Esophagus squamous epithelium (tissue), 5 donors: ENCODE measurements around the gene AEBP1. TPM values are rescaled to one million over a fixed set of nuclear protein-coding genes. Genes with fewer than 3 reads are reported as not detected.

ENCODE experiments used
- DNase-seq: peaks from one replicate; lab custom pipeline; 2025; lab: John Stamatoyannopoulos, UW
- H3K27ac ChIP-seq, 4 donors: fragments of 200-600 bp; sonication (generic); one replicate each; pipeline ENCODE4 v1.5.1; 2016 to 2019; ENCODE audit warnings: mild to moderate bottlenecking in 1 of 4
- H3K27me3 ChIP-seq, 4 donors: fragments of 200-600 bp; sonication (generic); 1 replicate in 3 of 4; 2 replicates in 1 of 4; pipeline versions ENCODE4 v1.5.1 to v1.6.0; 2017 to 2021; ENCODE audit warnings: antibody characterized with exemption in 1 of 4
- H3K36me3 ChIP-seq, 3 donors: fragments of 200-600 bp; sonication (generic); one replicate each; pipeline ENCODE4 v1.5.1; 2016 to 2019
- H3K4me1 ChIP-seq, 3 donors: fragments of 200-600 bp; sonication (generic); one replicate each; pipeline ENCODE4 v1.5.1; 2017 to 2019
- H3K4me3 ChIP-seq, 4 donors: fragments of 200-600 bp; sonication (generic); 1 replicate in 3 of 4; 2 replicates in 1 of 4; pipeline ENCODE4 v1.5.1; 2016 to 2019; ENCODE audit warnings: mild to moderate bottlenecking in 2 of 4, moderate library complexity in 1 of 4
- H3K9me3 ChIP-seq, 3 donors: fragments of 200-600 bp; sonication (generic); one replicate each; pipeline ENCODE4 v1.5.1; 2016 to 2019
- POLR2A ChIP-seq, 4 donors: fragments of 450-650 bp; IDR thresholded peaks; one replicate each; pipeline ENCODE4 v1.6.1; 2017; ENCODE audit warnings: antibody characterized with exemption in 4 of 4, mild to moderate bottlenecking in 4 of 4, moderate library complexity in 3 of 4
- WGBS, 2 donors: methylation state at CpG; one replicate each; pipeline ENCODE4 v1.1.5; 2018; 5-methylcytosine and 5-hydroxymethylcytosine counted together
- intact Hi-C: fragments of 100-400 bp; cut with DNase I; formaldehyde crosslinking; loops from one replicate; pipeline ENCODE4 v1.15.0; 2022
- total RNA-seq, 4 donors: library from RNA; depleted of rRNA; stranded (reverse); fragments of >200 nt; gene quantifications; one replicate each; pipeline ENCODE4 v1.1.0, GENCODE V29; 2016
- TF ChIP-seq, protein P1 (sequence below), 6 experiments: fragments of 450-650 bp in 4 of 6; fragments of 200-600 bp in 2 of 6; sonication (generic) in 2 of 6; IDR thresholded peaks; one replicate each; pipeline ENCODE4 v1.5.1; 2016 to 2019; ENCODE audit warnings: antibody characterized with exemption in 6 of 6, mild to moderate bottlenecking in 4 of 6, moderate library complexity in 4 of 6
- donor health status: DM: yes; HTN: yes; CAD: no.

Gene AEBP1
- total RNA-seq, 4 donors from 2014 or later: 4.6 to 83.9 (median 25.2) TPM

DNA sequence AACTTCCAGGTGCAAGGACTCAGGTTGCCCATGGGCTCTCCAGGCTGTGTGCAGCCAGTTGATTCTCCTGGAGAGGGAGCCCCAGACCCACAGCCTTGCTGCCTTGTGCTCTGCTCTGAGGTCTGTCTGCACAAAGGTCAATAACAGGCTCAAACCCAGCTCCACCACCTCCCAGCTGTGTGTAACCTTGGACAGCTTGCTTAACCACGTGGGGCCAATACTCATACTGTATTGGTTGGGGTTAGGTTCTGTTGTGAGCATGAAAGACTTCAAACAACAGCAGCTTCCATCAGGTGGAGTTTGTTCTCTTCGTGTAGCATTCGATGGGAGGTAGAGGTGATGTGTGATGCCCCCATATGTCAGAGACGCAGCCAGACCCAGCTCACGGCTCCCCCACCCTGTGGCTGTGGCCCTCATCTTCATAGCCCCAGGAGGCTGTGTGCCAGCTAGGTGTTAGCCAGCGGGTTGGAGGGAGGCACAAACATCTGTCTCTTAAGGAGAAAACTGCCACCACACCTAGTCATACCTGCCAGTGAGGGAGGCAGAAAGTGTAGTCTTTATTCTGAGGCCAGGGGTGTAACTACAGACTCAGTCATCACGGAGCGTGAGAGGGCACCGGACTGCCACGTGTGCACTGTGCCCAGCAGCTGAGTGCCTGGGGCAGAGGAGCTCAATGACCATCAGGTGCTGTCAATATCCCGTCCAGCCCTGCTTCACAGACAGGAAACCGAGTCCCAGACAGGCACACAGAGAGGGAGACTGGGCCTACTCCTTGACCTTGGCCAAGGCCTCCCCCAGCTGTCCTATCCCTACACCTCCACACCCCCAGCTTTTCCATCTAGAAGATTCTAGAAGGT lies 27.3 kb downstream of the AEBP1 start:
- WGBS, 2 donors: 75 to 83% methylated on average over 5 to 12 of the region's 12 CpGs
- no peaks in the 10 kb centered on the region for H3K27me3 ChIP-seq
- DNase-seq: no peak

DNA sequence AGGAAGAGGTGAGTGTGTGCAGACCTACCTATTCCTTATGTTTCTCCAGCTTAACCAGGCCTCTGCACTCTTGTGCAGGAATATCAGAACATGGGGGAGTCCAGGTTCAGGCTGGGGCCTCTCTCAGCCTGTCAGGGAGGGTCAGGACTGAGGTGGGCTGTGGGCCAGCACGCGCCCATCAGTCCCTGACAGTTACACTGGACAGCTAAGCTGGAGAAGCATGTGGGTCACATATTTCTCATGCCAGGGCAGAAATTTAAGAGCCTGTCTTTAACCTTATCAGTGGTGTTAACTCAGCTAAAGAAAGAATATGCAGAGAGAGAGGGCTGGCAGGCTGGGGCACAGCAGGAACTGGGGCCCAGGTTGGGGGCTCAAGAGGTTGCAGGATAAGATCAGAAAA lies 27.9 kb downstream of the AEBP1 start:
- no peaks in the 10 kb centered on the region for H3K36me3 ChIP-seq
- H3K4me1 ChIP-seq: no peaks in the 10 kb centered on the region
- intact Hi-C loops: no loop called here
- H3K9me3 ChIP-seq: no peaks in the 10 kb centered on the region
- DNase-seq: no peak
- H3K27me3 ChIP-seq: no peaks in the 10 kb centered on the region
- no peak overlapping the region for H3K4me3 ChIP-seq
- TF ChIP-seq, protein P1, sequence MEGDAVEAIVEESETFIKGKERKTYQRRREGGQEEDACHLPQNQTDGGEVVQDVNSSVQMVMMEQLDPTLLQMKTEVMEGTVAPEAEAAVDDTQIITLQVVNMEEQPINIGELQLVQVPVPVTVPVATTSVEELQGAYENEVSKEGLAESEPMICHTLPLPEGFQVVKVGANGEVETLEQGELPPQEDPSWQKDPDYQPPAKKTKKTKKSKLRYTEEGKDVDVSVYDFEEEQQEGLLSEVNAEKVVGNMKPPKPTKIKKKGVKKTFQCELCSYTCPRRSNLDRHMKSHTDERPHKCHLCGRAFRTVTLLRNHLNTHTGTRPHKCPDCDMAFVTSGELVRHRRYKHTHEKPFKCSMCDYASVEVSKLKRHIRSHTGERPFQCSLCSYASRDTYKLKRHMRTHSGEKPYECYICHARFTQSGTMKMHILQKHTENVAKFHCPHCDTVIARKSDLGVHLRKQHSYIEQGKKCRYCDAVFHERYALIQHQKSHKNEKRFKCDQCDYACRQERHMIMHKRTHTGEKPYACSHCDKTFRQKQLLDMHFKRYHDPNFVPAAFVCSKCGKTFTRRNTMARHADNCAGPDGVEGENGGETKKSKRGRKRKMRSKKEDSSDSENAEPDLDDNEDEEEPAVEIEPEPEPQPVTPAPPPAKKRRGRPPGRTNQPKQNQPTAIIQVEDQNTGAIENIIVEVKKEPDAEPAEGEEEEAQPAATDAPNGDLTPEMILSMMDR (IDR thresholded peaks at IDR 0.05): no peak
- TF ChIP-seq POLR2A (IDR thresholded peaks at IDR 0.05): no peak
- WGBS, 2 donors: 86 to 100% methylated on average over 2 of the region's 2 CpGs
- H3K27ac ChIP-seq: no peak overlapping the region

More for the DNA sequence above, 27.3 kb downstream of the AEBP1 start:
- Histone ChIP-seq H3K27ac (no peak overlapping the region), H3K36me3 (no peaks in the 10 kb centered on the region), H3K4me3 (no peak overlapping the region), H3K4me1 (no peaks in the 10 kb centered on the region), H3K9me3 (no peaks in the 10 kb centered on the region)
- intact Hi-C loops: no loop called here
- TF ChIP-seq, protein P1 (IDR thresholded peaks at IDR 0.05): peak in 1 of 6 experiments; percentile 25
- TF ChIP-seq POLR2A (IDR thresholded peaks at IDR 0.05): no peak

DNA sequence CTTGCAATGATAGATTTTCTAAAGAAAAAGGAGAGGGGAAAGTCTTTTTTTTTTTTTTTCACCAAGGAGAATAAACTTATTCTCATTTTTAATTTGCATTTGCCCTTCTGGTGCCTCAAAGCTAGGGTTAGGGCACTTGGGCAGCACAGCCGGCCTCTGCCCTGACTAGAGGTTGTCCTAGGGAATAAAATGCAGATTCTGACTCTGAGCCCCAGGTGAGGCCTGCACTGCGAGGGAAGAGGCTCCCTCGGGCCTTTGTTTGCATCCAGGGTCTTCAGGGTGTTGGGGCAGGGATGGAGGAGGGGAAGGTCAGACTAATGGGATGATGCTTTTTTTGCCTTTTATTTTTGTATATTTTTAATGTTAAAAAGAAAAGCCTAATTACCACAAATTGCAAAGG lies 29.1 kb downstream of the AEBP1 start:
- no peaks in the 10 kb centered on the region for H3K27me3 ChIP-seq
- H3K4me1 ChIP-seq: no peaks in the 10 kb centered on the region
- no peaks in the 10 kb centered on the region for H3K9me3 ChIP-seq
- intact Hi-C loops: no loop called here
- H3K27ac ChIP-seq: no peak overlapping the region
- TF ChIP-seq, protein P1 (IDR thresholded peaks at IDR 0.05): no peak
- TF ChIP-seq POLR2A (IDR thresholded peaks at IDR 0.05): no peak
- WGBS, 2 donors: 64 to 78% methylated on average over 3 of the region's 3 CpGs
- H3K4me3 ChIP-seq: no peak overlapping the region
- DNase-seq: no peak
- H3K36me3 ChIP-seq: no peaks in the 10 kb centered on the region

DNA sequence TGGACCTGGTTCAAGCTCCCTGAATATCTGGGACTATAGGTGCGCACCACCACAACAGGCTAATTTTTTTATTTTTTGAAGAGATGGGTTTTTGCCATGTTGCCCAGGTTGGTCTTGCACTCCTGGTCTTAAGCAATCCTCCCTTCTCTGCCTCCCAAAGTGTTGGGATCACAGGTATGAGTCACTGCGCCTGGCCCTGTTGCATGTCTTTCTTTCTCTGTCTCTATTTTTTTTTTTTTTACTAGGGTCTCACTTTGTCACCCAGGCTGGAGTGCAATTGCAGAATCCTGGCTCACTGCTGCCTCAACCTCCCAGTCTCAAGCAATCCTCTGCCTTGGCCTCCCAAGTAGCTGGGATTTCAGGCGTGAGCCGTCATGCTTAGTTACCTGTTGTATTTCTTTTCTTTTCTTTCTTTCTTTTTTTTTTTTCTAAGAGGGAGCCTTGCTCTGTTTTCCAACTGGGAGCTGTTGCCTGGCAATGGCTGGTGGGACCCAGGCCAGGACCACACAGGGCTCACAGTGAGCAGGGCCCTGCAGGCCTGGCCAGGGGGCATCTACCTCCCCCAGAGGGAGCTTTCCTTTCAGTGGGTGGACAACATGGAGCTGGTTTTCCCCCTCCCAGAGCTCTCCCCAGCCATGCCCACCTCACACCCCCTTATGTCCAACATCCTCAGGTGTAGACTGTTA lies 30.9 kb downstream of the AEBP1 start:
- Histone ChIP-seq H3K9me3 (no peaks in the 10 kb centered on the region), H3K36me3 (no peaks in the 10 kb centered on the region), H3K4me1 (no peaks in the 10 kb centered on the region), H3K4me3 (no peak overlapping the region), H3K27ac (no peak overlapping the region), H3K27me3 (no peaks in the 10 kb centered on the region)
- DNase-seq: no peak
- TF ChIP-seq, protein P1 (IDR thresholded peaks at IDR 0.05): no peak
- no peak for TF ChIP-seq POLR2A (IDR thresholded peaks at IDR 0.05)
- 70 to 84% methylated on average over 4 of the region's 4 CpGs for WGBS, 2 donors
- intact Hi-C loops: no loop called here

DNA sequence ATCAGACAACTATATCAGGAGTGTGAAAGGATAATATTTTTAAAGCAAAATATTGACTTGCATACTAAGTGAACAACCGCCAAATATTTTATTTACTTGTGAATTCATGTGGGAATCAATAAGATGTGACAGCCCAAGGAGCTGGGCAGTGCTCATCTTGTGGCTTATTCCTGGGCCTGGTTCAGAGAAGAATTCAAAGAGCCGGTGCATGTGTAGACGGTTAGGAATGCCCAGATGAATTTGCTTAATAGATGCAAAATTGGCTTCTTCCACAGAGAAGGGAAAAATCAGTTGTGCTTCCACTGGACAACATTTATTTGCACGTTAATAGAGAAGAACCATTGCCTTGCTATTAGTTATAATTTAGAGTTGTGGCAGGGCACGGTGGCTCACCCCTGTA lies 32.6 kb downstream of the AEBP1 start:
- no peak for DNase-seq
- TF ChIP-seq POLR2A (IDR thresholded peaks at IDR 0.05): no peak
- TF ChIP-seq, protein P1 (IDR thresholded peaks at IDR 0.05): no peak
- 86 to 89% methylated on average over 5 of the region's 5 CpGs for WGBS, 2 donors
- no peaks in the 10 kb centered on the region for H3K9me3 ChIP-seq
- no peak overlapping the region for H3K27ac ChIP-seq
- intact Hi-C loops: no loop called here
- no peaks in the 10 kb centered on the region for H3K4me1 ChIP-seq
- H3K4me3 ChIP-seq: no peak overlapping the region
- no peaks in the 10 kb centered on the region for H3K36me3 ChIP-seq
- H3K27me3 ChIP-seq: no peaks in the 10 kb centered on the region
